HG02884 (cell line): ENCODE results near the gene MRTFA.

Experiments
- ATAC-seq: cut with Tn5 transposase; IDR thresholded peaks from one replicate; pipeline ENCODE4 v1.9.1; 2021; ENCODE audit warnings: mild to moderate bottlenecking, moderate library complexity; ENCODE audit not compliant: unreplicated experiment

The MRTFA gene

DNA sequence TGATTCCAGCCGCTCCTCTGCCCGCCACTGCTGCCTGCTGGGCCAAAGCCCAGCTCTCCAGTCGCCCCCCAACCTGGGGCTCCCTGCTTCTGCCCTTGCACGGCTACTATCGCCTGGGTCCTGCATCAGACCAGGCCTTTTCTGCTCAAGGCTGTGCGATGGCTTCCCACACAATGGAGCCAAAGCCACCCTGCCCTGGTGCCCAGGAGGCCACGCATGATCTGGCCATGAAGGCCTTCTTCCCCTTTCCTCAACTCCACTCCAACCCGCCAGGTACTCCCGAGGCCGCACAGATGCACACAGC, 220.3 kb downstream of the MRTFA start:
- no peak for ATAC-seq

GRCh38 chr22:40415531-40416266, 220.8 kb downstream of the MRTFA start:
- no peak for ATAC-seq

- ATAC-seq: no peak
Measured at GRCh38 chr22:40414838-40415505, 221.5 kb downstream of the MRTFA start.

- ATAC-seq: no peak
Measured at GRCh38 chr22:40414311-40414710, 222.2 kb downstream of the MRTFA start.

DNA sequence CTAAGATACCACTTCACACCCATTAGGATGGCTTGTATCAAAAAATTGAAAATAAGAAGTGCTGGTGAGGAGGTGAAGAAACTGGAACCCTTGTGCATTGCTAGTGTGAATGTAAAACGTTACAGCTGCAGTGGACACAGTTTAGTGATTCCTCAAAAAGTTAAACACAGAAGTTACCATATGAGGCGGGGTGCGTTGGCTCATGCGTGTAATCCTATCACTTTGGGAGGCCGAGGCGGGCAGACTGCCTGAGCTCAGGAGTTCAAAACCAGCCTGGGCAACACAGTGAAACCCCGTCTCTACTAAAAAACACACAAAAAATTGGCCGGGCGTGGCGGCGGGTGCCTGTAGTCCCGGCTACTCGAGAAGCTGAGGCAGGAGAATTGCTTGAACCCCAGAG, 222.6 kb downstream of the MRTFA start:
- no peak for ATAC-seq

DNA sequence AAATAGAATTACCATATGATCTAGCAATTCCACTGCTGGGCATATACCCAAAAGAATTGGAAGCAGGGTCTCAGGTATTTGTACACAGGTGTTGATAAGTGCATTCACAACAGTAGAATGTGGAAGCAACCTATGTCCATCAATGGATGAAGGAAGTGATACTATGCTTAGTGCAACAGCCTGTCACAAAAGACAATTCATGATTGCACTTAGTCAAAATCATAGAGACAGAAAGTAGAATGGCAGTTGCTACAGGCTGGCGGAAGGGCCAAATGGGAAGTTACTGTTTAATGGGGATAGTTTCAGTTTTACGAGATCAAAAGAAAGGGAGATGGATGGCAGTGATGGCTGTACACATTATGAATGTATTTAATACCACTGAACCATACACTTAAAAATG, 224.1 kb downstream of the MRTFA start:
- ATAC-seq: no peak

DNA sequence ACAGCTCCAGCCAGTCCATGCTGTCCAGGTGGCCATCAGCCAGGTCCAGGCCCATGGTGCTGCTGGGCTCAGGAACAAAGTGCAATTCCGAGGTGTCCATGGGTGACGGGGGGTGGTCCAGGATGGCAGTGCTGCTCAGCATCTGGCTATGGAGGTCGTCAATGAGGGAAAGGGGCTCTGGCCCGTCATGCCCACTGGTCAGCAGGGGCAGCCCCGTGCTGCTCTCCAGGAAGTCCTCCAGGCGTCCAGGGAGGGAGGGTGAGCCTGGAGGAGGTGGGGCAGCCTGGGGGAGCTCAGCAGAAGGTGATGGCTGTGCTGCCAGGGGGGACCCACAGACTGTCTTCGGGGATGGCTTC, 225.0 kb downstream of the MRTFA start:
- ATAC-seq: no peak

GRCh38 chr22:40410731-40411505, 225.6 kb downstream of the MRTFA start:
- no peak for ATAC-seq

DNA sequence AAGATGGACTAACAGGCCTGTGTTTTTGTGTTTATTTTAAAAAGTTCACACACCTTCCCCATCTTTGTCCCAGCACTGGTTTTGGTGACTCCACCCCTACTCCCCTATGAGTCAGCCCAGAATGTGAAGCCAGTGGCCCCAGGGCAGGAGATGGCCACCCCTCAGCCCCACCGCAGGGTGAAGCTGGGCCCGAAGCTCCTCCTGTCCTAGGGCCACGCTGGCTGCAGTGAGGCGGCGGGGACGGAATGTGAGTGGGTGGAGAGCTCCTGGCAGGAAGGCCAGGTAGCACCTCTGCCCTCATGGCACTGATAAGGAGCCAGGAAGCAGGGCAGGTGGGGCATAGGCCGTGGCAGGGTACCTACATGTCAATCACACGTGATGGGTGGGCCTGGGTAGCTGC, 226.2 kb downstream of the MRTFA start:
- ATAC-seq: no peak

DNA sequence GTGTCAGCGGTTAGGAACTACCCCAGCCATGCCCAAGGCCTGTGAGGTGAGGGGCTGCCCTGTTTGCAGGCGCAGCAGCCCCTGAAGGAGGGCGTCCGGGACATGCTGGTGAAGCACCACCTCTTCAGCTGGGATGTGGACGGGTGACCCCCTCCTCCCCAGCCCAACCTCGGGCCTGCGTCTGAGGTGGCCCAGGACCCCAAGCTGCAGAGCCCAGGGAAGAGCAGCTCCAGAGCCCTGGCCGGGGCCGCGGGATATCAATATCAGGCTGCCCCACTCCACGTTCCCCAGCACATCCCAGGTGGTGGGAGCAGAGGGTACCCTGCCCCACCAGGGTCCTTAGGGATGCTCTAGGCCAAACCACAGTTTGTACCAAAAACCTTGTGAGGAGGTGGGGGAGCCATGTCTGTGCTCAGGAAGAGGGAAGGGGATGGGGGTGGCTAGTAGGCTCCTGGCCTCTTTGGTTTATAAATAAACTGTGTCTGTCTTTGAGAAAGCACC, 226.9 kb downstream of the MRTFA start:
- ATAC-seq: no peak

GRCh38 chr22:40408718-40409612, 227.6 kb downstream of the MRTFA start:
- ATAC-seq: no peak

DNA sequence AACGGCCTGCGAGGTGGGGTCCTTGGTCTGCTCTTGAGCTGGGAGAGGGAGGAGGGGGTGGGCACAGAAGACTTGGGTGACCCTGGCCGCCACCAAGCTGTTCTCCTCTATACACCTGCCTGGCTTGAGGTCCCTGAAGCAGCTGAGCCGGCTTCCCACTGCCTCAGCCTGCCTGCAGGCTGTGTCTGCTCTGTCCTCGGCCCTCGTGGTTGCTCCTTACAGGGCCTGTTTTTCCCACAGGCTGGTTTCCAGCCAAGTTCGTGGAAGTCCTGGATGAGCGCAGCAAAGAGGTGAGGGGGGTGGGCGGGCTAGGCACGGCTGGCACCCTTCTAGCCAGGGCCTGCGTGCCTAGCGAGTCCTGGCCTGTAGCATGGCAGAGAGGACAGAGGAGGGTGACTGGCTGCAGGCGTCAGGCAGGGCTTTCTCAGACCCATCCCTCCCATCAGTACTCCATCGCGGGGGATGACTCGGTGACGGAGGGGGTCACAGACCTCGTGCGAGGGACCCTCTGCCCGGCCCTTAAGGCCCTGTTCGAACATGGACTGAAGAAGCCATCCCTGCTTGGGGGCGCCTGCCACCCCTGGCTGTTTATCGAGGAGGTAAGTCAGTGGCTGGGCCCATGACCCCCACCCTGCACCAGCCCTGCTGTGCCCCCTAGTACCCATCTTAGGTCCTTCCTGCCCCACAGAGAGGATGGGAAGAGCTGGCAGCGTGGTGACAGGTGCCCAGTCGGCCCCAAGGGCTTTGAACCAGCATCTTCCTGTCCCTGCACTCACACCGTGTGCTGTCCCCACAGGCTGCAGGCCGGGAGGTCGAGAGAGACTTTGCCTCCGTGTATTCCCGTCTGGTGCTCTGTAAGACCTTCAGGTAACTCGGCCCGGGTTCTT, 228.4 kb downstream of the MRTFA start:
- no peak for ATAC-seq

GRCh38 chr22:40407021-40407761, 229.3 kb downstream of the MRTFA start:
- ATAC-seq: no peak

- ATAC-seq: no peak
Measured at GRCh38 chr22:40406063-40406890, 230.2 kb downstream of the MRTFA start.

GRCh38 chr22:40405178-40406062, 231.1 kb downstream of the MRTFA start:
- ATAC-seq: no peak

DNA sequence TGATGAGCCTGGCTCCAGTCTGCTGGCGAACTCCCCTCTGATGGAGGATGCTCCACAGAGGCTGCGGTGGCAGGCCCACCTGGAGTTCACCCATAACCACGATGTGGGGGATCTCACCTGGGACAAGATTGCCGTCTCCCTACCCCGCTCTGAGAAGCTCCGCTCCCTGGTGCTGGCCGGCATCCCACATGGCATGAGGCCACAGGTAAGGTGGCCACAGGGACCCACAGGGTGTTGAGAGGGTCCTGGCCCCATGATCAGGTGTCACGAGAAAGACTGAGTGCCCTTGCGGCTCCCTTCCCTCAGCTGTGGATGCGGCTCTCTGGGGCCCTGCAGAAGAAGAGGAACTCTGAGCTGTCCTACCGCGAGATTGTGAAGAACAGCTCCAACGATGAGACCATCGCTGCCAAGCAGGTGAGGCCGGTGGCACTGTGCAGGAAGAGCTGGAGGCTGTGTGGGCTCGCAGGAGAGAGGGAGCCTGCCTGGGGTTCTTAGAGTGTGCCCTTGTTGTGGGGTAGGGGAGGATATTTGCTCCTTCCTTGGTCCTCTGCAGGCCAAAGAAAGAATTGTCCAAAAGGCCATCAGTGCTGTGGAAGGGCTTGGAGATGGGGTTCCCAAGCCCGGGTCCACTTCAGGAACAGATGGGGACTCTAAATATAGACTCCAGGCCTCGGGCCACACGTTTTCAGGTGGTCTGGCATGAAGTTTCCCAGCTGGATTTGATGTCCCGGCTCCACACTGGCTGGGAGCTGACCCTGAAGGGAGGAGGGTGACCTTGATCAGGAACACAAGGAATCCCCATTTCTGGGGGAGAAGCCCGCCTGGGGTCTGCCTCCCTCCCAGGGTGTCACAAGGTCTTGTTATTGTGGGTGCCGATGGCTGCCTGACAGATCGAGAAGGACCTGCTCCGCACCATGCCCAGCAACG, 232.0 kb downstream of the MRTFA start:
- no peak for ATAC-seq
